ENCODE measurements around the gene SNTN.
"Not testable (repeated sequence)": the region's sequence is repeated elsewhere in the genome, so short reads cannot be mapped to it uniquely, and the experiment has no call there.

SNTN gene

GRCh38 chr3:63652066-63652725 lies at the start of gene SNTN:
SNTN (plus strand) TSS chr3:63652675; CDS start chr3:63652688, 13 bp downstream.
- DNase-seq: no peak

GRCh38 chr3:63607716-63608115 lies 44.8 kb upstream of the SNTN start:
- no peak for DNase-seq

- no peak for DNase-seq
Observed at GRCh38 chr3:63609408-63609807, 43.1 kb upstream of the SNTN start.

GRCh38 chr3:63609834-63610233 lies 42.6 kb upstream of the SNTN start:
- no peak for DNase-seq

- no peak for DNase-seq
Observed at GRCh38 chr3:63611382-63611781, 41.1 kb upstream of the SNTN start.

GRCh38 chr3:63613561-63613960 lies 38.9 kb upstream of the SNTN start:
- no peak for DNase-seq

GRCh38 chr3:63617391-63617790 lies 35.1 kb upstream of the SNTN start:
- no peak for DNase-seq

- DNase-seq: no peak
Observed at GRCh38 chr3:63624941-63625560, 27.4 kb upstream of the SNTN start.

GRCh38 chr3:63631670-63632069 lies 20.8 kb upstream of the SNTN start:
- no peak for DNase-seq

- DNase-seq: no peak
Observed at GRCh38 chr3:63635186-63635585, 17.3 kb upstream of the SNTN start.

GRCh38 chr3:63639806-63640205 lies 12.7 kb upstream of the SNTN start:
- no peak for DNase-seq

- no peak for DNase-seq
Observed at GRCh38 chr3:63642488-63642887, 10.0 kb upstream of the SNTN start.

- DNase-seq: no peak
Observed at GRCh38 chr3:63644212-63644797, 8.2 kb upstream of the SNTN start.

- not testable (repeated sequence) for DNase-seq
Observed at GRCh38 chr3:63644928-63645781, 7.3 kb upstream of the SNTN start.

- DNase-seq: no peak
Observed at GRCh38 chr3:63654211-63654610, 1.7 kb downstream of the SNTN start.

GRCh38 chr3:63654931-63655330 lies 2.5 kb downstream of the SNTN start:
- DNase-seq: no peak

- no peak for DNase-seq
Observed at GRCh38 chr3:63655519-63655918, 3.0 kb downstream of the SNTN start.

GRCh38 chr3:63656786-63657185 lies 4.3 kb downstream of the SNTN start:
- DNase-seq: no peak

- no peak for DNase-seq
Observed at GRCh38 chr3:63661242-63661641, 8.8 kb downstream of the SNTN start.

- no peak for DNase-seq
Observed at GRCh38 chr3:63662011-63662410, 9.5 kb downstream of the SNTN start.

GRCh38 chr3:63662500-63662899 lies 10.0 kb downstream of the SNTN start:
- no peak for DNase-seq

- DNase-seq: no peak
Observed at GRCh38 chr3:63670544-63670943, 18.1 kb downstream of the SNTN start.

- no peak for DNase-seq
Observed at GRCh38 chr3:63673111-63673510, 20.6 kb downstream of the SNTN start.

GRCh38 chr3:63674586-63674985 lies 22.1 kb downstream of the SNTN start:
- DNase-seq: no peak

Measured in bone marrow (tissue), 2 donors.